Lower lobe of right lung (tissue), 2 donors: ENCODE results near the gene CADPS2. TPM values are rescaled to one million over a fixed set of nuclear protein-coding genes. Genes with fewer than 3 reads are reported as not detected.

Experiments
- ATAC-seq, 2 donors: fragments of 200-7000 bp; cut with Tn5 transposase; one replicate each; pipeline ENCODE4 v1.9.1; 2020 to 2022; ENCODE audit warnings: mild to moderate bottlenecking in 2 of 2, moderate library complexity in 2 of 2
- DNase-seq: peaks from one replicate; pipeline ENCODE4 v3.0.0-alpha.2; 2020
- H3K27ac ChIP-seq: fragments of 200-600 bp; one replicate; pipeline ENCODE4 v1.8.0; 2022
- H3K27me3 ChIP-seq: fragments of 200-600 bp; one replicate; pipeline ENCODE4 v1.8.0; 2022; ENCODE audit warnings: low read depth
- H3K36me3 ChIP-seq: fragments of 200-600 bp; one replicate; pipeline ENCODE4 v1.8.0; 2022; ENCODE audit warnings: mild to moderate bottlenecking
- H3K4me1 ChIP-seq: fragments of 200-600 bp; one replicate; pipeline ENCODE4 v1.8.0; 2022
- H3K4me3 ChIP-seq: fragments of 200-600 bp; one replicate; pipeline ENCODE4 v1.8.0; 2022; ENCODE audit warnings: mild to moderate bottlenecking
- H3K9me3 ChIP-seq: fragments of 200-600 bp; one replicate; pipeline ENCODE4 v1.8.0; 2022
- CTCF ChIP-seq: fragments of 200-600 bp; IDR thresholded peaks from one replicate; pipeline ENCODE4 v1.8.0; 2022; ENCODE audit warnings: antibody characterized with exemption, mild to moderate bottlenecking
- intact Hi-C: fragments of 100-400 bp; cut with DNase I; formaldehyde crosslinking; loops from one replicate; pipeline ENCODE4 v1.11.0; 2022
- total RNA-seq: library from RNA; stranded (reverse); fragmentation: NEBNext Ultra II Directional; extraction: Animal tissue kit (Norgen Biotek cat#: 25700); gene quantifications from one replicate; pipeline ENCODE4 v1.2.1, GENCODE V29; 2021
- donor health status: DM: no; HTN: yes; CAD: no; lungs with severe emphysema.

CADPS2 gene
- total RNA-seq, 1 donor from 2014 or later: 41.1 TPM

DNA sequence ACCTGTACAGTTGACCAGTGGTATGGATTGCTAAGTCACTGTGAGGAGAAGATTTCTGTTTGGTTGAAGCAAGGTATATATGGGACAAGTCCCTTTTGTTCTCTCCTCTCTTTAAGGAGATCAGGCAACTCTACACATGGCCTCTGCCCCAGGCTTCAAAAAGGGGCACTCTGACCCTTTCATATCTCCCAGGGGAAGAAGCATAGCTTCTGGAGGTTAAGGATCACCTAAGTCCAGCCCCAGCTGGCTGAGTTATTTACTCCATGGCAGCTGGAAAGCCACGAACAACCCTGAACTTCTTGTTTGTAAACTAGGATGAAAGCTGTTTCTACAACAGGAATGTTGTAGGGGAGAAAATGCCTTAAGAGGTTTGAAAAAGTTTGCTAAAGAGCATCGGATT, 452.5 kb downstream of the CADPS2 start:
- Histone ChIP-seq H3K9me3 (no peaks in the 10 kb centered on the region), H3K27me3 (no peaks in the 10 kb centered on the region), H3K4me3 (no peak overlapping the region), H3K27ac (no peak overlapping the region), H3K4me1 (no peaks in the 10 kb centered on the region), H3K36me3 (no peaks in the 10 kb centered on the region)
- TF ChIP-seq CTCF: no peak
- ATAC-seq (no peak), DNase-seq (no peak)
- intact Hi-C loops: no loop called here

DNA sequence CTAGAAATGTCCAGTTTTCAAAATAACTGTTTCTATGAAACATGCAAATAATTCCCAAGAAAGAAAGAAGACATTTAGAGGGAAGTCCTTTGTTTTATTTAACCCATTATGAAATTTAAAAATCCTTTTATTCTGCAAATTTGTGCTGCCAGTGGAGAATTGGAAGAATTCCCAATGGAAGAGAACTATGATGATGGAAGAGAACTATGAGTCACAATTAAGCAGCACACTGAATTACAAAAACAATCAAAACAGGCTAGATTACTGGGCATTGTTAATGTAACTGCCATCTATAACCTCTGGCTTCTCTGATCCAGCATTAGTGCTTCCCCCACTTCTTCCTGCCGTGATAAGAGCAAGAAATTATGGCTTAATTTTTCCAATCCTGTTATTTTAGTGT, 455.6 kb downstream of the CADPS2 start:
- intact Hi-C loops: no loop called here
- no peaks in the 10 kb centered on the region for H3K36me3 ChIP-seq
- no peaks in the 10 kb centered on the region for H3K4me1 ChIP-seq
- H3K27ac ChIP-seq: no peak overlapping the region
- no peak overlapping the region for H3K4me3 ChIP-seq
- ATAC-seq (no peak), DNase-seq (no peak)
- no peaks in the 10 kb centered on the region for H3K27me3 ChIP-seq
- no peaks in the 10 kb centered on the region for H3K9me3 ChIP-seq
- no peak for TF ChIP-seq CTCF

- Histone ChIP-seq H3K27ac (no peak overlapping the region), H3K36me3 (no peaks in the 10 kb centered on the region), H3K4me3 (no peak overlapping the region), H3K4me1 (no peaks in the 10 kb centered on the region), H3K9me3 (no peaks in the 10 kb centered on the region), H3K27me3 (no peaks in the 10 kb centered on the region)
- DNase-seq (no peak), ATAC-seq (no peak)
- intact Hi-C loops: no loop called here
- no peak for TF ChIP-seq CTCF
These were observed 456.3 kb downstream of the CADPS2 start for GRCh38 chr7:122429926-122430325.

GRCh38 chr7:122425731-122426130, 460.5 kb downstream of the CADPS2 start:
- Histone ChIP-seq H3K36me3 (no peaks in the 10 kb centered on the region), H3K4me3 (no peak overlapping the region), H3K27me3 (no peaks in the 10 kb centered on the region), H3K27ac (no peak overlapping the region), H3K4me1 (no peaks in the 10 kb centered on the region), H3K9me3 (no peaks in the 10 kb centered on the region)
- no peak for TF ChIP-seq CTCF
- ATAC-seq (no peak), DNase-seq (no peak)
- intact Hi-C loops: no loop called here

DNA sequence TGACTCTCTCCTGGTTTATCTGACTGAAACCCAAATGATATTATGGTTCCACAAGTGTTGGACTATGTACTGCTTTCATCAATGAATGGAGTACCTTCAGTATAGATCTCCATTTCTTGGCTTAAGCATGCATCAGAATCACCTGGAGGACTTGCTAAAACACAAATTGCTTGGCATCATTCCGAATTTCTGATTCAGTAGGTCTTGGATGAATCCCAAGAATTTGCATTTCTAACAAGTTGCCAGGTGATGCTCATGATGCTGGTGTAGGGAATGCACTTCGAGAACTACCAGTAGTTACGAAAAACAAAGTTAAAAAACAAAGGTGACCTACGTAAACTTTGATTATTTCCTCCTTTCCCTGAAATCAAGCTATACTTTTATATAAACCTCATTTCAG, 462.7 kb downstream of the CADPS2 start:
- TF ChIP-seq CTCF: no peak
- ATAC-seq: no peak
- no peak overlapping the region for H3K4me3 ChIP-seq
- H3K27me3 ChIP-seq: no peaks in the 10 kb centered on the region
- H3K36me3 ChIP-seq: no peaks in the 10 kb centered on the region
- intact Hi-C loops: no loop called here
- H3K4me1 ChIP-seq: no peaks in the 10 kb centered on the region
- H3K27ac ChIP-seq: no peak overlapping the region
- no peaks in the 10 kb centered on the region for H3K9me3 ChIP-seq
- DNase-seq: no peak

DNA sequence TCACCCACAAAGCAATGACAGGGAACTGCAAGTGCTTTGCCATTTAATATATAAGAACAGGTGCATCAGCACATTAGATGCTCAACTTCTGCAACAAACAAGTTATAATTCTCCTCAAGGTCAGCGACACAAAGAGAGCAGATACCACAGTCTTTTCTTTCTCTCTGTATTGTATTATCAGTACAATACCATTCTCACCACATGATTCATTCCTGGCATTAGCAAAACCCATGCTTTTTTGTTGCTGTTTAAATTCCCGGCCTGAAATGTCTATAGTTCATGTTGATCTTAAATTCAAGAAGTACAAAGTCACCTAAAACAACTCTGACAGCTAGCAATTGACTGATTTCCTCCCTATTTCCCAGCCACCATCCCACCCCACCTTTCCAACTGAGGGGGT, 469.9 kb downstream of the CADPS2 start:
- no peak for DNase-seq
- ATAC-seq: no peak
- no peak for TF ChIP-seq CTCF
- Histone ChIP-seq H3K4me3 (no peak overlapping the region), H3K4me1 (peaks cover 10% of the 10 kb centered on the region), H3K9me3 (no peaks in the 10 kb centered on the region), H3K27me3 (no peaks in the 10 kb centered on the region), H3K27ac (no peak overlapping the region), H3K36me3 (peaks cover 13% of the 10 kb centered on the region)
- intact Hi-C loops: no loop called here
